Left lobe of liver (tissue), 1 donor: ENCODE results near the gene PAMR1. TPM values are rescaled to one million over a fixed set of nuclear protein-coding genes. Genes with fewer than 3 reads are reported as not detected.

Experiments used
- total RNA-seq: library from RNA; stranded (reverse); gene quantifications from one replicate; pipeline ENCODE4 v1.2.1, GENCODE V29; 2021
- donor health status: DM: no; HTN: yes; CAD: no.

Gene PAMR1
- total RNA-seq, 1 donor from 2014 or later: 1.8 TPM

Other genes with a start within 250 kb of the PAMR1 start
- gene SLC1A2, start 106.1 kb downstream of the PAMR1 start, total RNA-seq: 9.1 TPM
- 0.73 TPM for gene FJX1, start 92.8 kb upstream of the PAMR1 start, total RNA-seq
- 30.8 TPM for gene TRIM44, start 137.2 kb upstream of the PAMR1 start, total RNA-seq